Subcutaneous abdominal adipose tissue (tissue), 5 donors: ENCODE results near the gene RDH11.
"Not testable (repeated sequence)": the region's sequence is repeated elsewhere in the genome, so short reads cannot be mapped to it uniquely, and the experiment has no call there.

Experiments used
- H3K27ac ChIP-seq: one replicate; pipeline ENCODE4 v1.7.0; 2013; ENCODE audit warnings: low read depth, mild to moderate bottlenecking, inconsistent platforms, low read length, moderate library complexity
- H3K27me3 ChIP-seq, 5 donors: one replicate each; pipeline ENCODE4 v1.7.0; 2013; ENCODE audit warnings: low read length in 5 of 5, inconsistent platforms in 1 of 5; ENCODE audit not compliant: control insufficient read depth in 5 of 5, insufficient read depth in 4 of 5
- H3K36me3 ChIP-seq, 5 donors: one replicate each; pipeline ENCODE4 v1.7.0; 2013; ENCODE audit warnings: low read length in 5 of 5; ENCODE audit not compliant: control insufficient read depth in 5 of 5, insufficient read depth in 5 of 5
- H3K4me1 ChIP-seq, 5 donors: one replicate each; pipeline ENCODE4 v1.7.0; 2013; ENCODE audit warnings: low read length in 5 of 5, mild to moderate bottlenecking in 3 of 5, moderate library complexity in 1 of 5; ENCODE audit not compliant: control insufficient read depth in 5 of 5, insufficient read depth in 5 of 5
- H3K4me3 ChIP-seq, 5 donors: one replicate each; pipeline ENCODE4 v1.7.0; 2013; ENCODE audit warnings: low read length in 5 of 5, low read depth in 1 of 5
- H3K9ac ChIP-seq, 5 donors: one replicate each; pipeline ENCODE4 v1.7.0; 2013; ENCODE audit warnings: low read length in 5 of 5, mild to moderate bottlenecking in 4 of 5, moderate library complexity in 3 of 5
- H3K9me3 ChIP-seq, 5 donors: one replicate each; pipeline ENCODE4 v1.7.0; 2013; ENCODE audit warnings: low read length in 5 of 5; ENCODE audit not compliant: control insufficient read depth in 5 of 5
- donor health status: healthy.
- donor health status: healthy.
- donor health status: healthy.
- donor health status: healthy.
- donor health status: healthy.

RDH11 gene

DNA sequence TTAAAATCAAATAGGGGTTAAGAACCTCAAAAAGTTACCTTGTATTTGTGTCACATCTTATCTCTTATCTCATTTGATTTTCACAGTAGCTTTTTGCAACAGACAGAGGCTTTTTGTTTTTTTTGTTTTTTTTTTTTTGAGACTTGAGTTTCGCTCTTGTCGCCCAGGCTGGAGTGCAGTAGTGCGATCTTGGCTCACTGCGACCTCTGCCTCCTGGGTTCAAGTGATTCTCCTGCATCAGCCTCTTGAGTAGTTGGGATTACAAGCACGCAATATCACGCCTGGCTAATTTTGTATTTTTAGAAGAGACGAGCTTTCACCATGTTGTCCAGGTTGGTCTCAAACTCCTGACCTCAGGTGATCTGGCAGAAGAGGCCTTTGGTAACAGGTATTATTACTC lies 31.8 kb upstream of the RDH11 start:
- Histone ChIP-seq H3K27ac (no peak overlapping the region), H3K36me3 (peaks cover 0 to 4% (median 0%) of the 10 kb centered on the region in 5 donors), H3K9me3 (peaks cover 0 to 5% (median 4%) of the 10 kb centered on the region in 5 donors), H3K4me1 (peaks cover 1 to 6% (median 2%) of the 10 kb centered on the region in 5 donors), H3K4me3 (no peak overlapping the region), H3K9ac (no peak overlapping the region), H3K27me3 (peaks cover 0 to 5% (median 0%) of the 10 kb centered on the region in 5 donors)

GRCh38 chr14:67725171-67725570 lies 29.6 kb upstream of the RDH11 start:
- H3K36me3 ChIP-seq = peaks cover 0 to 4% (median 0%) of the 10 kb centered on the region in 5 donors
- no peak overlapping the region for H3K9ac ChIP-seq
- H3K27ac ChIP-seq = no peak overlapping the region
- H3K4me1 ChIP-seq = peaks cover 1 to 10% (median 5%) of the 10 kb centered on the region in 5 donors
- no peak overlapping the region for H3K4me3 ChIP-seq
- peaks cover 0 to 5% (median 4%) of the 10 kb centered on the region in 5 donors for H3K9me3 ChIP-seq
- peaks cover 0 to 6% (median 0%) of the 10 kb centered on the region in 5 donors for H3K27me3 ChIP-seq

DNA sequence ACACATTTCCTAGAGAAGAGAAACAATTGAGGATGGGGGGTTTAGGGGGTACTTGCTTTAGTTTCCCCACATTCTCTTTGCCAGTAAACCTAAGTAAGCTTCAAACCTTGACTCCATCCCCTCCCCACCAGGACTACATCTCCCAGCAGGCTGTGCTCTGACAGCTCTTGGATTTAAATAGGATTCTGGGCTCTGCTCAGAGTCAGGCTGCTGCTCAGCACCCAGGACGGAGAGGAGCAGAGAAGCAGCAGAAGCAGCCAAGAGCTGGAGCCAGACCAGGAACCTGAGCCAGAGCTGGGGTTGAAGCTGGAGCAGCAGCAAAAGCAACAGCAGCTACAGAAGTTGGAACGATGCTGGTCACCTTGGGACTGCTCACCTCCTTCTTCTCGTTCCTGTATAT lies 26.7 kb upstream of the RDH11 start:
- Histone ChIP-seq H3K4me3 (peak overlapping the region in 1 of 5 donors; percentile 19), H3K27ac (no peak overlapping the region), H3K36me3 (no peaks in the 10 kb centered on the region), H3K4me1 (peaks cover 1 to 10% (median 5%) of the 10 kb centered on the region in 5 donors), H3K9ac (no peak overlapping the region), H3K27me3 (peaks cover 0 to 6% (median 0%) of the 10 kb centered on the region in 5 donors), H3K9me3 (peaks cover 0 to 5% (median 4%) of the 10 kb centered on the region in 5 donors)

DNA sequence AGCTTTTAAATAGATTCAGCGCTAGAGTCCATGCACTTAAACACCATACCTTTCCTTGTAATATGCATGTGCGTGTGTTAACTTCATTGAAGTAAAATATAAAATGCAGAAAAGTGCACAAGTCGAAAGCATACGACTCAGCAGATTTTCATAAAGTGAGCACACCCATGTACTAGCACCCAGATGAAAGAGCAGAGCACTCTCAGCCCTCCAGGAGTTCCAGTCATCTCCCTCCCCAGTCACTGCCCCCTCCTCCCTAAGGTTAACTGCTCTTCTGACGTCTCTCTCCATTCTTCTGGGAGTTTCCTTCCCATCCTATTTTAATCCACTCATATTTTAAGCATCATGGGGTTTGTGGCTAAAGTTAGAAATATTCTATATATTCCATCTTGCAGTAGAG lies 26.3 kb upstream of the RDH11 start:
- Histone ChIP-seq H3K27me3 (peaks cover 0 to 6% (median 0%) of the 10 kb centered on the region in 5 donors), H3K27ac (no peak overlapping the region), H3K4me1 (peaks cover 1 to 10% (median 5%) of the 10 kb centered on the region in 5 donors), H3K9ac (no peak overlapping the region), H3K9me3 (peaks cover 0 to 5% (median 2%) of the 10 kb centered on the region in 5 donors), H3K4me3 (no peak overlapping the region), H3K36me3 (no peaks in the 10 kb centered on the region)

GRCh38 chr14:67719866-67720265 lies 24.3 kb upstream of the RDH11 start:
- H3K9ac ChIP-seq = no peak overlapping the region
- H3K4me3 ChIP-seq = no peak overlapping the region
- H3K4me1 ChIP-seq = peaks cover 0 to 10% (median 5%) of the 10 kb centered on the region in 5 donors
- H3K27ac ChIP-seq = no peak overlapping the region
- no peaks in the 10 kb centered on the region for H3K36me3 ChIP-seq
- H3K27me3 ChIP-seq = peaks cover 0 to 6% (median 0%) of the 10 kb centered on the region in 5 donors
- no peaks in the 10 kb centered on the region for H3K9me3 ChIP-seq

DNA sequence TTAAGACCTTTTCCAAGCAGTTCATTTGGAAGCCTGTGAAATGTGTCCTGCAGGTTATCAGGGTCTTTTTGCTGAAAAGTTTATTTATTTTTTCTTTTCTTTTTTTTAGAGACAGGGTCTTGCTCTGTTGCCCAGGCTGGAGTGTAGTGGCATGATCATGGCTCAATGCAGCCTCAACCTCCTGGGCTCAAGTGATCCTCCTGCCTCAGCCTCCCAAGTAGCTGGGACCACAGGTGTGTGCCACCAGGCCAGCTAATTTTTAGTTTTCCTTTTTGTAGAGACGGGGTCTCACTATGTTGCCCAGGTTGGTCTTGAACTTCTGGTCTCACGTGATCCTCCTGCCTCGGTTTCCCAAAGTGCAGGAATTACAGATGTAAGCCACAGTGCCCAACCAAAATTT lies 23.8 kb upstream of the RDH11 start:
- not testable (repeated sequence) for H3K27me3 ChIP-seq, H3K27ac ChIP-seq, H3K9ac ChIP-seq, H3K4me3 ChIP-seq, H3K4me1 ChIP-seq, H3K36me3 ChIP-seq, H3K9me3 ChIP-seq

DNA sequence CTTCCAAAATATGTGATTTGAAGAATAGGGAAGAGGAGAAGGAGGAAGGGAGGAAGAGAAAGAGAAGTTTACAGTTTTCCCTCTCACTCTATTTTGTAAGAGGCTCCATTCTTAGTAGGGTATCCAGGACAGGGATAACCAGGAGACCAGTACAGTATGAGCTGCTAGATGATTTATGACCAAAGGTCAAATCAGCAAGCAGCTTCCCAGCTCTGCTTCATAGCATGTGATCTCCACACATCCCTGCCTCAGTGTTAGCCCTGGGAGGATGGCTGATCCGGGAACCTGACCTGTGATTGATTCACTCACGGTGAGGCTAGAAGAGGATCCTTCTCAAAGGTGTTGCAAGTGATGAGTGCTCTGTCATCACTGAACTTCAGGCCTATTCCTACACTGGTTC lies 22.7 kb upstream of the RDH11 start:
- Histone ChIP-seq H3K27me3 (peaks cover 0 to 3% (median 0%) of the 10 kb centered on the region in 5 donors), H3K36me3 (no peaks in the 10 kb centered on the region), H3K9me3 (no peaks in the 10 kb centered on the region), H3K4me1 (peaks cover 0 to 10% (median 5%) of the 10 kb centered on the region in 5 donors), H3K4me3 (no peak overlapping the region), H3K9ac (no peak overlapping the region), H3K27ac (no peak overlapping the region)

- Histone ChIP-seq H3K9ac (no peak overlapping the region), H3K27ac (no peak overlapping the region), H3K27me3 (peaks cover 0 to 3% (median 0%) of the 10 kb centered on the region in 5 donors), H3K4me3 (no peak overlapping the region), H3K9me3 (no peaks in the 10 kb centered on the region), H3K36me3 (no peaks in the 10 kb centered on the region), H3K4me1 (peaks cover 0 to 3% (median 0%) of the 10 kb centered on the region in 5 donors)
Observed at GRCh38 chr14:67717048-67717447, 21.5 kb upstream of the RDH11 start.

DNA sequence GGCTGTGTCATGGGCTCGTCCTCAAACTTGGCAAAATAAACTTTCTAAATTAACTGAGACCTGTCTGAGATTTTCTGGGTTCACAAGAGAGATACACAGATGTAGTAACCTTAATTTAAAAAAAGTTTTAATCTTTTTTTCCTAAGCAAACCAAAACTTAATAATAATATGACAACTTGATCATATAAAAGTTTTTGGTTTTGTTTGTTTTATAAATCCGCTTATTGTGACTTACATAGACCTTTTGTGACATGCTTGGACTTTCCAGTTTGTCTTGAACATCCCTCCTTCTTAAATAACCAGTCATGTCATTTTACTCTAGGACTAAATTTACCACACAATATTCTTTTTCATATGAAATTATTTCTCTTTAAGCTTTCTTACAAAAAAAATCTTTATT lies 14.6 kb upstream of the RDH11 start:
- peaks cover 0 to 1% (median 0%) of the 10 kb centered on the region in 5 donors for H3K4me1 ChIP-seq
- no peak overlapping the region for H3K27ac ChIP-seq

DNA sequence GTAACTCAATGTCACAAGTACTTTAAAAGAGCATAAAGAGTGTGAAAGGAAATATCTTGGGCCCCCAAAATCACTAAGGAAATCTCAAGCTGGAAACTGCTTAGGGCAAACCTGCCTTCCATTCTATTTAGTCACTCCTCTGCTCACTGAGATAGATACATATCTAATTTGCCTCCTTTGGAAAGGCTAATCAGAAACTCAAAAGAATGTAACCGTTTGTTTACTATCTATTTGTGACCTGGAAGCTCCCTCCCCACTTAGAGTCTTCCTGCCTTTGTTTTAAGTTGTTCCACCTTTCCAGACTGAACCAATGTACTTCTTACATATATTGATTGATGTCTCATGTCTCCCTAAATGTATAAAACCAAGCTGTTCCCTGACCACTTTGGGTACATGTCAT lies 14.2 kb upstream of the RDH11 start:
- H3K27me3 ChIP-seq, H3K4me1 ChIP-seq, H3K36me3 ChIP-seq, H3K9me3 ChIP-seq, H3K27ac ChIP-seq, H3K4me3 ChIP-seq, H3K9ac ChIP-seq: not testable (repeated sequence)

More for the DNA sequence above, 14.6 kb upstream of the RDH11 start:
- Histone ChIP-seq H3K27me3 (no peaks in the 10 kb centered on the region), H3K9me3 (peaks cover 0 to 4% (median 0%) of the 10 kb centered on the region in 5 donors), H3K9ac (no peak overlapping the region), H3K4me3 (no peak overlapping the region), H3K36me3 (no peaks in the 10 kb centered on the region)

DNA sequence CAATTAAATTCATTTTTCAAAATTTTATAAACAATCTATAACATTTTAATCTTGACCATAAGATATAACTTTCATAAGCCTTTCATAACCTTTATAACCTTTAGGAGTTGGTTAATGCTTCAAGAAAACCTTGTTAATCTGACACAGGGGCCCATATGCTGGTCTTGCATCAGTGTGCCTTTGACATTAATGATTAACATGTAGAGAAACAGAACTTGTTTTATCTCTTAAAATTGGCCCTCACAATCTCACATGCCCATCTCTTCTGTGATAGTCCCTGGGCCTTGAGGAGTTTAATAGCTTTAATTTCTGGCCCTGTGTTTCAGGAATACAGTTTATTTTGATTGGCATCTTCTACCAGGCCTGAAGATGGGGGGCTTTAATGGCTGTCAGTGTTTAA lies 13.8 kb upstream of the RDH11 start:
- not testable (repeated sequence) for H3K9me3 ChIP-seq, H3K27me3 ChIP-seq, H3K4me1 ChIP-seq, H3K4me3 ChIP-seq, H3K27ac ChIP-seq, H3K9ac ChIP-seq, H3K36me3 ChIP-seq
